HG03439 (cell line): Measurements from ENCODE around the gene JAML.

Experiments used
- ATAC-seq: cut with Tn5 transposase; IDR thresholded peaks from one replicate; pipeline ENCODE4 v1.9.1; 2021; ENCODE audit warnings: mild to moderate bottlenecking, moderate library complexity; ENCODE audit not compliant: unreplicated experiment

JAML gene

GRCh38 chr11:118224511-118225188 lies at the start of gene JAML:
TSS of gene JAML (minus strand) at chr11:118225011. CDS start at chr11:118214866, 10,145 bp downstream.
- no peak for ATAC-seq

GRCh38 chr11:118274186-118274585 lies 49.4 kb upstream of the JAML start:
- ATAC-seq = no peak

GRCh38 chr11:118272001-118272400 lies 47.2 kb upstream of the JAML start:
- no peak for ATAC-seq

GRCh38 chr11:118267486-118267885 lies 42.7 kb upstream of the JAML start:
- no peak for ATAC-seq

- ATAC-seq = no peak
These were observed 41.1 kb upstream of the JAML start for GRCh38 chr11:118265954-118266353.

GRCh38 chr11:118264569-118265465 lies 40.0 kb upstream of the JAML start:
- no peak for ATAC-seq

GRCh38 chr11:118263695-118264568 lies 39.1 kb upstream of the JAML start, which contains the start of gene MPZL2:
TSS of gene MPZL2 (minus strand) at chr11:118264297. CDS start at chr11:118264153, 144 bp downstream.
- no peak for ATAC-seq

GRCh38 chr11:118263112-118263511 lies 38.3 kb upstream of the JAML start:
- no peak for ATAC-seq

- ATAC-seq = no peak
These were observed 35.5 kb upstream of the JAML start for GRCh38 chr11:118260353-118260752.

GRCh38 chr11:118259138-118259537 lies 34.3 kb upstream of the JAML start:
- ATAC-seq = no peak

GRCh38 chr11:118258410-118258809 lies 33.6 kb upstream of the JAML start:
- no peak for ATAC-seq

GRCh38 chr11:118252688-118253087 lies 27.9 kb upstream of the JAML start:
- no peak for ATAC-seq

GRCh38 chr11:118251858-118252652 lies 27.2 kb upstream of the JAML start, which contains the start of gene MPZL3:
TSS of gene MPZL3 (minus strand) at chr11:118252365. CDS start at chr11:118252294, 71 bp downstream.
- ATAC-seq = peak; percentile 90

- ATAC-seq = no peak
These were observed 22.2 kb upstream of the JAML start for GRCh38 chr11:118247041-118247440.

GRCh38 chr11:118245936-118246562 lies 21.2 kb upstream of the JAML start:
- no peak for ATAC-seq

- no peak for ATAC-seq
These were observed 19.4 kb upstream of the JAML start for GRCh38 chr11:118243993-118244762.

GRCh38 chr11:118243161-118243560 lies 18.4 kb upstream of the JAML start:
- no peak for ATAC-seq

- peak; percentile 19 for ATAC-seq
These were observed 16.9 kb upstream of the JAML start for GRCh38 chr11:118241764-118242098.
